ENCODE data around the gene UQCRFS1. TPM values are rescaled to one million over a fixed set of nuclear protein-coding genes. Genes with fewer than 3 reads are reported as not detected.

Gene UQCRFS1
- total and polyA plus RNA-seq, 9 donors, result 19.3 to 37.7 (median 23.8) TPM

- H3K27me3 ChIP-seq, result no peaks in the 10 kb centered on the region
- 44 to 56% (median 48%) methylated on average over 1 of the region's 1 CpG for WGBS, 3 donors
- no peaks in the 10 kb centered on the region for H3K9me3 ChIP-seq
- TF ChIP-seq POLR2A (IDR thresholded peaks at IDR 0.05) (no peak), CTCF (IDR thresholded peaks at IDR 0.05) (no peak), EP300 (IDR thresholded peaks at IDR 0.05) (no peak)
- H3K27ac ChIP-seq, result no peak overlapping the region
- intact Hi-C loops (cut with DNase I), result no loop called here
- no peak for DNase-seq
- H3K36me3 ChIP-seq, result no peaks in the 10 kb centered on the region
- no peaks in the 10 kb centered on the region for H3K4me1 ChIP-seq (ENCODE audit: insufficient read depth)
- H3K4me3 ChIP-seq, result no peak overlapping the region
Measured at GRCh38 chr19:29170554-29170953, 42.4 kb downstream of the UQCRFS1 start.

GRCh38 chr19:29162694-29163093, 50.3 kb downstream of the UQCRFS1 start:
- Histone ChIP-seq H3K9me3 (no peaks in the 10 kb centered on the region), H3K4me3 (no peak overlapping the region), H3K27me3 (no peaks in the 10 kb centered on the region), H3K27ac (no peak overlapping the region), H3K36me3 (no peaks in the 10 kb centered on the region), H3K4me1 (ENCODE audit: insufficient read depth) (no peaks in the 10 kb centered on the region)
- no peak for DNase-seq
- TF ChIP-seq CTCF (IDR thresholded peaks at IDR 0.05), result no peak
- no peak for TF ChIP-seq POLR2A (IDR thresholded peaks at IDR 0.05)
- TF ChIP-seq EP300 (IDR thresholded peaks at IDR 0.05), result no peak
- WGBS, 3 donors, result 28 to 35% (median 28%) methylated on average over 3 of the region's 3 CpGs
- intact Hi-C loops (cut with DNase I), result no loop called here

- Histone ChIP-seq H3K4me1 (ENCODE audit: insufficient read depth) (no peaks in the 10 kb centered on the region), H3K27ac (no peak overlapping the region), H3K27me3 (no peaks in the 10 kb centered on the region), H3K4me3 (no peak overlapping the region), H3K9me3 (no peaks in the 10 kb centered on the region), H3K36me3 (no peaks in the 10 kb centered on the region)
- intact Hi-C loops (cut with DNase I), result no loop called here
- DNase-seq, result no peak
- 76 to 87% (median 78%) methylated on average over 2 of the region's 2 CpGs for WGBS, 3 donors
- no peak for TF ChIP-seq EP300 (IDR thresholded peaks at IDR 0.05)
- no peak for TF ChIP-seq POLR2A (IDR thresholded peaks at IDR 0.05)
- TF ChIP-seq CTCF (IDR thresholded peaks at IDR 0.05), result no peak
Measured at GRCh38 chr19:29155683-29156082, 57.3 kb downstream of the UQCRFS1 start.

Small RNA genes lying within 50 kb of the gene (small RNA-seq; reads per million reads assigned to genes)
- gene RN7SL340P, result not detected

Measured in ovary (tissue), 9 donors.